Stimulated activated CD8-positive, alpha-beta memory T cell treated with anti-CD3 and anti-CD28 coated beads, Interleukin-2, amount 100 ng/mL, for 1 hour (primary cell): ENCODE data around the gene PDE4A.
"Not testable (repeated sequence)": the region's sequence is repeated elsewhere in the genome, so short reads cannot be mapped to it uniquely, and the experiment has no call there.

Source experiments
- DNase-seq, 2 donors: peaks; one replicate each; pipeline ENCODE4 v3.0.0-alpha.2; 2020; ENCODE audit warnings: low read depth in 2 of 2

PDE4A gene

DNA sequence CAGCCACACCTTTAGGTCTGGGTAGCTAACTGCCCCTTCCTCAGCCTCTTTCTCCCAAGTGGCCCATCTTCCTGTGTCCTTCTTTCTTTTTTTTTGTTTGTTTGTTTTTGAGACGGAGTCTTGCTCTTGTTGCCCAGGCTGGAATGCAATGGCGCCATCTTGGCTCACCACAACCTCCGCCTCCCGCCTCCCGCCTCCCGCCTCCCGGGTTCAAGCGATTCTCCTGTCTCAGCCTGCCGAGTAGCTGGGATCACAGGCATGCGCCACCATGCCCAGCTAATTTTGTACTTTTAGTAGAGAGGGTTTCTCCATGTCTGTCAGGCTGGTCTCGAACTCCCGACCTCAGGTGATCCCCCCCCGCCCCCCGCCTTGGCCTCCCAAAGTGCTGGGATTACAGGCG, 41.7 kb downstream of the PDE4A start:
- DNase-seq, result not testable (repeated sequence)

DNA sequence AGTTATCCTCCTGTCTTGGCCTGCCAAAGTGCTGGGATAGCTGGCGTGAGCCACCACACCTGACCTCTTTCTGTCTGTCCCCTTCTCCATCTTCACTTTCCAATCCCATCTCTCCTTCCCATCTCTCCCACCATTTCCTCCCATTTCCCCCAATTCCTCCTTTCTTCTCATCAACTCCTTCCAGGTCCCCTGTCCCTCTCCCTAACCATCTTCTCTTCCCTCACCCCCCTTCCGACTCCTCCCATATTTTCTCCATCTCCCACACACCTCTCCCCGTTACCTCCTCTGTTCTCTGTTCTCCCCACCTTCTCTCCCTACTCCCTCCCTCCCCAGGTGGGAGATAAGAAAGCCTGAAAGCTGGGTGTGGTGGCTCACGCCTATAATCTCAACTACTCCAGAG, 42.2 kb downstream of the PDE4A start:
- no peak for DNase-seq

DNA sequence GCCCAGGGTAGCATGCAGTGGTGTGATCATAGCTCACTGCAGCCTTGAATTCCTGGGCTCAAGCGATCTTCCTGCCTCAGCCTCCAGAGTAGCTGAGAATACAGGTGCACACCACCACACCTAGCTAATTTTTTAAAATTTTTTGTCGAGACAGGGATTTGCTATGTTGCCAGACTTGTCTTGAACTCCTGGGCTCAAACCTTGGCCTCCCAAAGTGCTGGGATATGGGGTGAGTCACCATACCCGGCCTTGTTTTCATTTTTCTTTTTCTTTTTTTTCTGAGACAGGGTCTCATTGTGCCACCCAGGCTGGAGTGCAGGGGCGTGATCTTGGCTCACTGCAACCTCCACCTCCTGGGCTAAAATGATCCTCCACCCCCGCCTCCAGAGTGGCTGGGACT, 44.1 kb downstream of the PDE4A start:
- DNase-seq, result no peak

DNA sequence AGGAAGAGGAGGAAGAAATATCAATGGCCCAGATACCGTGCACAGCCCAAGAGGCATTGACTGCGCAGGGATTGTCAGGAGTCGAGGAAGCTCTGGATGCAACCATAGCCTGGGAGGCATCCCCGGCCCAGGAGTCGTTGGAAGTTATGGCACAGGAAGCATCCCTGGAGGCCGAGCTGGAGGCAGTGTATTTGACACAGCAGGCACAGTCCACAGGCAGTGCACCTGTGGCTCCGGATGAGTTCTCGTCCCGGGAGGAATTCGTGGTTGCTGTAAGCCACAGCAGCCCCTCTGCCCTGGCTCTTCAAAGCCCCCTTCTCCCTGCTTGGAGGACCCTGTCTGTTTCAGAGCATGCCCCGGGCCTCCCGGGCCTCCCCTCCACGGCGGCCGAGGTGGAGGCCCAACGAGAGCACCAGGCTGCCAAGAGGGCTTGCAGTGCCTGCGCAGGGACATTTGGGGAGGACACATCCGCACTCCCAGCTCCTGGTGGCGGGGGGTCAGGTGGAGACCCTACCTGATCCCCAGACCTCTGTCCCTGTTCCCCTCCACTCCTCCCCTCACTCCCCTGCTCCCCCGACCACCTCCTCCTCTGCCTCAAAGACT, 46.9 kb downstream of the PDE4A start:
- no peak for DNase-seq

DNA sequence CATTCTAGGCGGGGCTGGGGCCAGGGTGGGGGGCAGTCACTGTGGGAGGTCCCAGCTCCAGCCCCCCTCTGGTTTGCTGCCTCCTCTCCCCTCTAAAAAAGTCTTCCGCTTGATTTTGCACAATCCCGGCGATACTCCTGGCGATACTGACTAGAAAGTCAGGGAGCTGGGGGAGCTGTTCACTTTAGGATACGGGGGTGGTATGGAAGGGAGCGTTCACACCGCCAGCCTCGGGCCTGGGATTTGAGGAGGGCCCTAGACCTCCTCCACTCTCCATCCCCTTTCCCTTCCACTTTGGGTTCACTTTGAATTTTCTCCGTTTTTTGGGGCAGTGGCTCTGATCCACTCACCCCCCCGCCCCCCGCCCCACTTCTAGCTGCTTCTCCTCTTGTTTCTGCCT, 47.8 kb downstream of the PDE4A start:
- DNase-seq, result no peak

DNA sequence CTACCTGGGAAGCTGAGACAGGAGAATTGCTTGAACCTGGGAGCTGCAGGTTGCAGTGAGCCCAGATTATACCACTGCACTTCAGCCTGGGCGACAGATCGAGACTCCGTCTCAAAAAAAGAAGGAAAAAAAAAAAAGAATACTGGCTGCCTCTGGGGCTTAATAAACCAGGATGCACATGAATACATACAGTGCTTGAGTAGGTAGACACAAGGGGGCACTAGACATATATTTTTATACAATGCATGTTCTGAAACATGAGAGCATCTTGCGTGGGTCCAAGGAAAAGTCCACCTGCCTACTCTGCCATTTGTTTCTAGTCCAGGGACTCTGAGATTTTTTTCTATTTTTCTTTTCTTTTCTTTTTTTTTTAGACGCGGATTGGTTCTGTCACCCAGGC, 51.6 kb downstream of the PDE4A start:
- no peak for DNase-seq

DNA sequence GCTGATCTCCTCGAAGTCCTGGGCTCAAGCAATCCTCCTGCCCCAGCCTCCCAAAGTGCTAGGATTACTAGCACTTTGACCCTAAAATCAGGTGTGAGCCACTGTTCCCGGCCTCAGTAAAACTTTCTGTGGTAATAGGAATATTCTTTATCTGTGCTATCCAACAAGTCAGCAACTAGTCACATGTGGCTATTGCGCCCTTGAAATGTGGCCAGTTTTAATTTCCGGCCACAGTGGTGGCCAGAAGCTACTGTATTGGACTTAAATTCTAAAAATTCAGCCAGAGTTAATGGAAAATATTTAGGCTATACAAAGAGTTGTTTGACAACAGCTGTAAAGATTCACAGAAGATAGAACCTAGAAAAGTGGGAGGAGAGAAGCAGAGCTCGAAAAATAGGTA, 52.9 kb downstream of the PDE4A start:
- no peak for DNase-seq

DNA sequence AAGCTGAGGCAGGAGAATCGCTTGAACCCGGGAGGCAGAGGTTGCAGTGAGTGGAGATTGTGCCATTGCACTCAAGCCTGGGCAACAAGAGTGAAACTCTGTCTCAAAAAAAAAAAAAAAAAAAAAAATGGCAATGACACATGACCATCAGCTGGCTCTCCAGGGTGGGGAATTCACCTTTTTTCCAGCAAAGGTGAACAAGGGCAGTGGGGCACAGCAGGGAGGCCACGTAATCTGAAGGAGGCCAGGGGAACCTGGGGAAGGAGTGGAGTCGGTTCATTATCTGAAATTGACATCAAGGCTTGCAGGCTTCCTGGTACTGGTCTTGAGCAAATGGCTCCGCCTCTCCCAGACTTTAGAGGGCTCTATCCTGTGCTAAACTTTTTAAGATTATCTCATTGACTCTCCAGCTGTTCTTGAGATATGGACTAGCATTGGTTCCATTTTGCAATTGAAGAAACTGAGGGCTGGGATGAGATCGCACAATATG, 54.7 kb downstream of the PDE4A start:
- no peak for DNase-seq

DNA sequence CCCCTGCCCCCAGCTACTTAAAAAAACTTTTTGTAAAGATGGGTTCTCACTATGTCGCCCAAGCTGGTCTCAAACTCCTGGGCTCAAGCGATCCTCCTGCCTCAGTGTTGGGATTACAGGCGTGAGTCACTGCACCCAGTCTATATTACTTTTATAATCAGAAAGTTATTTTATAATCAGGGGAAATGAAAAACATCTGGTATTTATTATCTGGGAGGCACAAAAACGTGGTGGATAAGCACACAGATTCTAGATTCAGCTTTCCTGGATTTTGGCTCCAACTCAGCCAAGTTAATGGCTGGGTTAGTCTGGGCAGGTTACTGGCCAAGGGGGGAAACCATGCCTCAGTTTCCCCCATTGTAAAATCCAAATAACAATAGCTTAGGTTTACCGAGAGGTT, 58.1 kb downstream of the PDE4A start:
- no peak for DNase-seq

DNA sequence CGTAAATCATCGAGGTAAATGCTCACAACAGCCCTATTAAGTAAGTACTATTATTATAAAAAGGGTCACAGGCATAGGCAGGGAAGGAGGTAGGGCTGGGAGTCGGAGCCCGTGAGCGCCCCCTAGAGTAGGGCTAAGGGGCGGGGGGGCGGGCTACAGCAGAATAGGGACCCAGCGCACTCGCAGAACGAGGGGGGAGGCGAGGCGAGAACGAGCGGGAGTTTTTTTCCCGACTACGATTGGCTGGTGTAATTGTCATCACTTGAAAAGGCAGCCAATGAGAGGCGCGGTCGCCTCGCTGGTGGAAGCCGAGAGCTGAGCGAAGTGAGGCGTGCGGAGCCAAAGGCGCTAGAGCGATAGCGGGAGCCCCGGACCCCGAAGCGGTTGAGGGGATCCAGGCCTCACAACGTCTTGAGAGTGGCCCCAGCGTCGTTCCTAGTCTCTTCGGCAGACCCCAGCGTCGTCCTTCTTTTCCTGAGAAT, 58.6 kb downstream of the PDE4A start:
- peak; percentile 68 to 77 for DNase-seq

DNA sequence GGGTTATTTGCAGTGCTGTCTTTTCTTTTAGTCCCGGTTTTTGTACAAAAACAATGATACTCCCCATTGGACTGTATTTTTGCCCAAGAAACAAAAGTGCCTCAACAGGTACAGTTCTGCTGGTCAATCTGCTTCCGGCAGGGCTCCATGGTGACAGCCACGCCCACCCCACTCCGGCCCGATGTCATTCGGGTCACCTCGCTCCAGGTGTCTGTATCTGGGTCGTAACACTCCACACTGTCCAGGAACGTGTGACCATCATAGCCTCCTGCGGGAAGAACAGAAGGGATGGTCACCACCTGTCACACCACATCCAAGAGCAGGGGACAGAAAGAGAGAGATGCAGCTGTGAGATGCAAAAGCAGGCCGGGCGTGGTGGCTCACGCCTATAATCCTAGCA, 66.2 kb downstream of the PDE4A start:
- DNase-seq, result no peak

DNA sequence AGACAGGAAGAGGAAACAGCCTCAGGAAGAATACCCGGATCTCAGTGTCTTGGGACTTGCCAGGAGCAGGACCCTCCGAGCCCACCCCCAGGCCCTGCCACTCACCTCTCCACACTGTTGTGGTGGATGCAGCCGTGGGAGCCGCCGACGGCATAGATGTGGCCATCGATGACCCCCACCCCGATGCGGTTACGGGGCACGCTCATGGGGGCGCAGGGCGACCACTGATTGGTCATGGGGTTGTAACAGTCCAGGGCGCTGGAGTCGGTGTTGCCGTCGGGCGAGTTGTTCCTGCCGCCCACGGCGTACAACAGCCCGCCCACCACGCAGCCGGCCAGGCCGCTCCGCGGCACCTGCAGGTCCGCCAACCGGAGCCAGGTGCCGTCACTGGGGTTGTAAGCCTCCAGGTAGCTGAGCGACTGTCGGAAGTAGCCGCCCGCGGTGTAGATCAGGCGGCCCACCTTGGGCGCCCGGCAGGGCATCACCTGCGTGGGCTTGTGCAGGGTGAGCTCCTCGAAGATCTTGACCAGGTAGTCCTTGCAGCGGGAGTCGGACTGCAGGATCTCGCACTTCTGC, 71.2 kb downstream of the PDE4A start:
- no peak for DNase-seq

DNA sequence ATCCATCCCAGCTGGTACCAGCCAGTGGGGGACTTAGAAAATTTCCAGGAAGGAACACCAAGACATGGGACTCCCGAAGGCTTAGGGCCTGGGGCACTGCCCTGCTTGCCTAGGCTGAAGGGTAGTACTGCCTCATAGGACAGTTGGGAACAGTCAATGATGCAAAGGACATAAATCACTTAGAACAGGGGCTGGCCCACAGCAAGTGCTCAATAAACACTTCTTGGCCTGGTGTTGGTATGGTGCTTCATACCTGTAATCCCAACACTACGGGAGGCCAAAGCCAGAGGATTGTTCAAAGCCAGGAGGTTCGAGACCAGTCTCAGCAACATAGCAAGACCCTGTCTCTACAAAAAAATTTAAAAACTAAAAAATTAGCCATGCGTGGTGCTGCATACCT, 77.0 kb downstream of the PDE4A start:
- no peak for DNase-seq

DNA sequence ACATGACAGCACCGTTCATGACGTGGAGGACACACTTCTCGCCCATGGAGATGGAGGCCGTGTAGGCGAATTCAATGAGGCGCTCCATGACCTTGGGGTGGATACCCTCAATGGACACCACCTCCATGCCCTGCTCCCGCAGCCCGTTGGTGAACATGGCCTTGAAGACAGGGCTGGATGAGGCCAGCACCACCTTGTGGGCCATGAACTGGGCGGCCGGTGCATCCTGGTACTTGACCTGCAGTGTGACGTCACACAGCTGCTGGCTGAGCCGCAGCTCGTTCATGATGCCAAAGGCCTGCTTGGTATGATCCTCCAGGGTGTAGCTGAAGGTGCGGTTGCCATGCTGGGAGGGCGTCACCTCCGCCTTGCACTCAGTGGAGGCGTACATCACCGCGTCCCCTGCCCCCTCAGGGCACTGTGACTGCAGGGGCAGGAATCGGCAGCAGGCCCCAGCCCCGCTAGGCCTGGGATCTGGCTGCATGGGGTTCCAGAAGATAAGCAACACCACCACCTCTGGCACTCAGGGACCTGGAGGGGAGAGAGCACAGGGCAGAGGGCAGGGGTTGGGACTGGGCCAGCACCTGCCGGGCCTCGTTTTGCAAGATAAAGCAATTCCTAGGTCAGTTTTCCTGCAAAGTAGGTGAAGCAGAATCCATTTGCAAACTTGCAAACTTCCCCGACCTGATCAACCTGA, 79.4 kb downstream of the PDE4A start:
- no peak for DNase-seq

DNA sequence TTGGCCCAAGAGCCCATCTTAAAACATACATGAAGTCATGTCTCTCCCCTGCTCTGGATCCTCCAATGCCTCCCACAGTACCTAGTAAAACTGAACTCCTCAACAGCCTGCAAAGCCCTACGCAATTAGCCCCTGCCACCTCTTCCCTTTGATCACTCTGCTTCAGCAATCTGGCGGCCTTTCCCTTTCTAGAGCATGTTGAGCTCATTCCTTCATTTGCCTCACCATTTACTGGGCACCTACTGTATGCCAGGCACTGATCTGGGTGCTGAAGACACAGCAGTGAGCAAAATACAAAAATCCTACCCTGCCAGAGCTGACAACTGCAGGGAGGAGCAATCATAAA, 79.9 kb downstream of the PDE4A start:
- DNase-seq, result no peak

DNA sequence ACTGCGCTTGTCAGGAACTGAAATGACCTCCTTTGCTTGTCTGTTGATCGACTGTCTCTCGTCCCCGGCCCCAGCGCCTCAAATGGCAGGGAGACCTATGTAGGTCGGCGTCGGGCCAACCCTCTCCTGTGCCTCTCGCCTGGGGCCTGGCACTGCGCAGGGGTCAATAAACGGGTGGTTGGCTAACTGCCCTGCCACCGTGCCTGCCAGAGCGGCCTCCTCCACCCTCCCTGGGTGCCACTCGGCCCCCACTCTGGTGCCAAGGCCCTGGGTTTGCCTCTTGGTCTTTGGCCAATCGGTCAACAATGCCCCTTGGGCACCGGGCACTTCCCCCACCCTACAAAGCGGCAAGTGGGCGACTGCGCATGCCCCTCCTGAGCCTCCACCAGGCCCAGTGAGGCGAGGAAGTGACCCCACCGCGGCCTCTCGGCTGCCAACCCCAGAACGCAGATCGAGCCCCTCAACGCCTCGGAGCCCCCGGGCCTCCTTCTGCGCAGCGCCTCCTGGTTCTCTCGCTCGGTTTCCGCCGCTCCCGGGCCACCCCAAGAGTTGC, 81.7 kb downstream of the PDE4A start:
- DNase-seq, result no peak

DNA sequence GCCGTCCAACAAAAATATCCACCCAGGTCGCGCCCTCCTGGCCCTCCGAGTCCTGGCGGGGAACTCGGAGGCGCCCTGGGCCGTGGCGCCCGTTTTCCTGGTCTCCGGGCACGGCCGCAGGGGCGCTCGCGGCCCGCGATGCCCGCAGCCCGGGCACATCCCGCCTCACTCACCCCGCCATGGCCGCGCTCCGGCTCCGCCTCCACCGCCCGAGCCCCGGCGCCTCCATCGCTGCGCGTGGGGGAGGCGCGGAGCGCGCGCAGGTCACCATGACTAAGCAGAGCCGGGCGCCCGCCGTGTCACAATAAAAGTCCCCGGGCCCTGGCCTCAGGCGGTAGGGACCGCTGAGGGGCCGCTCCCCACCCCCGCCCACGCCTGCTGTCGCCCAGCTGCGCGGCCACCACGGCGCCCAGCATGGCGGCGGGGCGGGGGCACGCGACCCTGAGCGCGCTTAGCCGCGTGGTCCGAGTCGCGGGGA, 82.2 kb downstream of the PDE4A start:
- DNase-seq, result peak; percentile 78 to 81

DNA sequence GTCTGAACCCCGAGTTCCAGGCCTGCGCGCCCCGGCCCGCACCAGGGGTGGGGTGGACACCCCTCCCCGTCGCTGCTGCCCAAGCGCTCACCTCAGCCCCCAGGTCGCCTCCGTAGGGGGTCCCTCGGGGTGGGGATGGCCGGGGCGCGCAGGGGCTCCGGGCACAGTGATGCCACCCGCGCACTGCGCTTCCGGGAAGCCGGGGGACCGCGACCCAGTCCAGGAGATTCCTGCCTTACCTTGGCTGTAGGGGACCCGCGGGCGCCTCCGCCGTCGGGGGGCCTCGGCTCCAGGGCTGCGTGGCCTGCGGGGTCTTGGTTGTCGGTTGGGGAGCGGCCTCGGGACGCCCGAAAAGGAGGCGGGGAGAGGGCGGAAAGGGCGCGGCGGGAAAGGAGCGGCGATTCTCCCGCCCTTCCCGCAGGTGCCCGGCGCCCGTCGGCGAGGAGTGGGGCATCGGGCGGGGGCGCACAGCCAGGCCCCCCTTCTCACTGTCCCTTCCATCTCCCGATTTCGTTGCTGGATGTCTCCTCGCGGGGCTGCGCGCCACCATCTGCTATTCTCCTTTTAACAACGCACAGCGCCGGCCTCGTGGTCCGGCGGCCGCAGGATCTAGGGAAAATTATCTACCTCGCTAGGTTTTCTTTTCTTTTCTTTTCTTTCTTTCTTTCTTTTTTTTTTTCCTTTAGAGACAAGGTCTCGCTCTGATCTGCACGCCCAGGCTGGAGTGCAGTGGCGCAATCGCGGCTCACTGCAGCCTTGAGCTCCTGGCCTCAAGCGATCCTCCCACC, 82.9 kb downstream of the PDE4A start, which contains the start of gene KEAP1:
TSS of gene KEAP1 (minus strand) at position 355 of the 788 bp plus-strand sequence. CDS start 3,323 bp downstream, outside the sequence.
- DNase-seq, result no peak

DNA sequence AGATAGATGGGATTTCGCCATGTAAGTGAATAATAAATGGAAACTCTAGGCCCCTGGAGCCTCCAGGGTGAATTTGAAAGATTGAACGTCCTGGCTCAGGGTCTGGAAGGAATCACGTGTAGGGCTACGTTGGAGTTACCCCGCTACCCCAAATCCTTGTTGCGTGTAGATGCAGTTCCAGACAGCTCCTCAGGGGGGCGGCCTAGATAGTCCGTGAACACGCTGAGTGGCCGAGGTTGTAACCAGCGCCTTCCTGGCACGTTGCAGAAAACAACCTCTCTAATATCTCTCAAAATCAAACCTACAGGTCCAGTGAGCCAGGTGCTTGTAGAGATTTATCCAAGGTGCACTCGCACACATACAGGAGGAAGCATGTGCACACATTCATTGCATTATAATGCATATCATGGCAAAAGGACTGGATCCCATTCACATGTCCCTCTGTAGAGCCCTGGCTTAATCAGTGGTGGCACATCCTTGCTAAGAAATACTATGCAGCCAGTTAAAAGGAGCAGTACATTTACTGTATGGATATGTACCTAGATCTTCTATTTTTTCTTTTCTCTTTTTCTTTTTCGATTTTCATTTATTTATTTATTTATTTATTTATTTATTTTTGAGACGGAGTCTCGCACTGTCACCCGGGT, 85.4 kb downstream of the PDE4A start:
- DNase-seq, result peak; percentile 62 to 69

DNA sequence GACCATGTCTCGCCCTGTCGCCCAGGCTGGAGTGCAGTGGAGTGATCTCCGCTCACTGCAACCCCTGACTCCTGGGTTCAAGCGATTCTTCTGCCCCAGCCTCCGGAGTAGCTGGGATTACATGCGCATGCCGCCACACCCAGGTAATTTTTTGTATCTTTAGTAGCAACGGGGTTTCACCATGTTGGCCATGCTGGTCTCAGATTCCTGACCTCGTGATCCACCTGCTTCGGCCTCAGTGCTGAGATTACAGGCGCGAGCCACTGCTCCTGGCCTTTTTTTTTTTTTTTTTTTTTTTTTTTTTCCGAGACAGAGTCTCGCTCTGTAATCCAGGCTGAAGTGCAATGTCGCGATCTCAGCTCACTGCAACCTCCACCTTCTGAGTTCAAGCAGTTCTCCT, 87.7 kb downstream of the PDE4A start:
- no peak for DNase-seq

DNA sequence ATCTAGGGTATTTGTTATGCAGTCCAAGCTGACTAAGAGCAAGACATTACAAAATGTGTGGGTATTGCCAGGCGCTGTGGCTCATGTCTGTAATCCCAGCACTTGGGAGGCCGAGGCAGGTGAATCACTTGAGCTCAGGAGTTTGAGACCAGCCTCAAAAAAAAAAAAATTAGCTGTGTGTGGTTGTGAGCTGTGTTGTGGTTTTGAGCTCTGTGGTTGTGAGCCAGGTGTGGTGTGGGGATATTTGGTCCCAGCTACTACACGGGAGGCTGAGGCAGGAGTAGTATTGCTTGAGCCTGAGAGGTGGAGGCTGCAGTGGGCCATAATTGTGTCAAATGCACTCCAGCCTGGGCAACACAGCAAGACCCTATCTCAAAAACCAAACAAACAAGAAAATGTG, 88.4 kb downstream of the PDE4A start:
- no peak for DNase-seq
